WTC11 (cell line): ENCODE results near the gene BET1L. TPM values are rescaled to one million over a fixed set of nuclear protein-coding genes. Genes with fewer than 3 reads are reported as not detected.

Experiments used
- ATAC-seq: fragments of 200-7000 bp; cut with Tn5 transposase; 2 replicates; pipeline ENCODE4 v1.10.0; 2021; ENCODE audit warnings: mild to moderate bottlenecking, moderate library complexity
- CTCF ChIA-PET: fragments of 300-600 bp; sonication (Branson Sonifier 250); formaldehyde crosslinking; loops from one replicate; lab custom pipeline; 2021; ENCODE audit warnings: antibody characterized with exemption; lab: Charles Lee
- POLR2A ChIA-PET: fragments of 350-600 bp; sonication (Branson Sonifier 250); formaldehyde crosslinking; loops from one replicate; lab custom pipeline; 2021; ENCODE audit warnings: antibody characterized with exemption; lab: Charles Lee
- DNase-seq: peaks from one replicate; pipeline ENCODE4 v3.0.0; 2021; ENCODE audit warnings: low spot score
- H3K27ac Mint-ChIP-seq: 2 replicates; pipeline ENCODE4 v1.8.0; 2021; ENCODE audit warnings: mixed read lengths
- H3K27me3 Mint-ChIP-seq: 2 replicates; pipeline ENCODE4 v1.8.0; 2021; ENCODE audit warnings: low read depth, mild to moderate bottlenecking, moderate library complexity, mixed read lengths
- H3K36me3 Mint-ChIP-seq: 2 replicates; pipeline ENCODE4 v1.8.0; 2021; ENCODE audit warnings: mixed read lengths
- H3K4me1 Mint-ChIP-seq: 2 replicates; pipeline ENCODE4 v1.8.0; 2022; ENCODE audit warnings: mixed read lengths
- H3K4me3 Mint-ChIP-seq: 2 replicates; pipeline ENCODE4 v1.8.0; 2021; ENCODE audit warnings: mild to moderate bottlenecking, moderate library complexity, mixed read lengths
- H3K9me3 Mint-ChIP-seq: 2 replicates; pipeline ENCODE4 v1.8.0; 2021; ENCODE audit warnings: mixed read lengths
- ATF3 ChIP-seq: sonication (generic); formaldehyde crosslinking; conservative IDR thresholded peaks from 2 replicates; pipeline ENCODE4 v1.8.1; 2022; ENCODE audit warnings: mild to moderate bottlenecking, missing genetic modification reagents
- CREM ChIP-seq: sonication (generic); formaldehyde crosslinking; IDR thresholded peaks from 2 replicates; pipeline ENCODE4 v1.8.1; 2022; ENCODE audit warnings: mild to moderate bottlenecking, missing genetic modification reagents, moderate library complexity
- ESRRA ChIP-seq: sonication (generic); formaldehyde crosslinking; IDR thresholded peaks from 2 replicates; pipeline ENCODE4 v1.8.1; 2022; ENCODE audit warnings: mild to moderate bottlenecking, missing genetic modification reagents, borderline replicate concordance
- ETV6 ChIP-seq: sonication (generic); formaldehyde crosslinking; IDR thresholded peaks from 2 replicates; pipeline ENCODE4 v1.8.1; 2022; ENCODE audit warnings: mild to moderate bottlenecking, missing genetic modification reagents
- FOXP4 ChIP-seq: sonication (generic); formaldehyde crosslinking; IDR thresholded peaks from 2 replicates; pipeline ENCODE4 v1.8.0; 2022; ENCODE audit warnings: mild to moderate bottlenecking, missing genetic modification reagents
- IRF2 ChIP-seq: sonication (generic); formaldehyde crosslinking; IDR thresholded peaks from 2 replicates; pipeline ENCODE4 v1.8.0; 2022; ENCODE audit warnings: low read depth, missing genetic modification reagents, borderline replicate concordance
- MXD4 ChIP-seq: fragments of 250-450 bp; sonication (Bioruptor Pico); IDR thresholded peaks from 2 replicates; pipeline ENCODE4 v1.8.0; 2021; ENCODE audit warnings: mild to moderate bottlenecking, moderate library complexity, borderline replicate concordance
- NFE2L1 ChIP-seq: sonication (generic); formaldehyde crosslinking; IDR thresholded peaks from 2 replicates; pipeline ENCODE4 v1.8.1; 2023; ENCODE audit warnings: missing genetic modification reagents
- NR1H2 ChIP-seq: sonication (generic); formaldehyde crosslinking; IDR thresholded peaks from 2 replicates; pipeline ENCODE4 v1.9.0; 2021; ENCODE audit warnings: mild to moderate bottlenecking, moderate library complexity, missing genetic modification reagents
- NR2C2 ChIP-seq: sonication (generic); formaldehyde crosslinking; IDR thresholded peaks from 2 replicates; pipeline ENCODE4 v1.8.0; 2022; ENCODE audit warnings: mild to moderate bottlenecking, missing genetic modification reagents
- OVOL2 ChIP-seq: fragments of 250-450 bp; sonication (Bioruptor Pico); IDR thresholded peaks from 2 replicates; pipeline ENCODE4 v1.9.0; 2021; ENCODE audit warnings: mild to moderate bottlenecking, borderline replicate concordance
- PRRX2 ChIP-seq: fragments of 250-450 bp; sonication (Bioruptor Pico); IDR thresholded peaks from 2 replicates; pipeline ENCODE4 v1.8.0; 2021; ENCODE audit warnings: mild to moderate bottlenecking
- TCF7 ChIP-seq: sonication (generic); formaldehyde crosslinking; IDR thresholded peaks from 2 replicates; pipeline ENCODE4 v1.8.0; 2022; ENCODE audit warnings: mild to moderate bottlenecking, low read depth, missing genetic modification reagents, moderate library complexity
- TEAD4 ChIP-seq: sonication (generic); formaldehyde crosslinking; IDR thresholded peaks from 2 replicates; pipeline ENCODE4 v1.8.0; 2022; ENCODE audit warnings: mild to moderate bottlenecking, missing genetic modification reagents
- ZBTB43 ChIP-seq: sonication (generic); formaldehyde crosslinking; IDR thresholded peaks from 2 replicates; pipeline ENCODE4 v1.8.1; 2023; ENCODE audit warnings: mild to moderate bottlenecking, missing genetic modification reagents
- ZNF121 ChIP-seq: sonication (generic); formaldehyde crosslinking; IDR thresholded peaks from 2 replicates; pipeline ENCODE4 v1.8.0; 2023; ENCODE audit warnings: missing genetic modification reagents
- ZNF219 ChIP-seq: sonication (generic); formaldehyde crosslinking; IDR thresholded peaks from 2 replicates; pipeline ENCODE4 v1.8.0; 2023; ENCODE audit warnings: missing genetic modification reagents, mild to moderate bottlenecking, borderline replicate concordance
- ZNF317 ChIP-seq: sonication (generic); formaldehyde crosslinking; IDR thresholded peaks from 2 replicates; pipeline ENCODE4 v1.8.1; 2023; ENCODE audit warnings: low read depth, mild to moderate bottlenecking, moderate library complexity, missing genetic modification reagents, borderline replicate concordance
- ZNF423 ChIP-seq: fragments of 250-450 bp; sonication (Bioruptor Pico); IDR thresholded peaks from 2 replicates; pipeline ENCODE4 v2.1.2; 2022; ENCODE audit warnings: mild to moderate bottlenecking, moderate library complexity
- total RNA-seq: library from RNA; stranded (reverse); gene quantifications from 3 replicates; pipeline ENCODE4 v1.2.3, GENCODE V29; 2021
- TF ChIP-seq, protein P1 (sequence below): sonication (generic); formaldehyde crosslinking; IDR thresholded peaks from 2 replicates; pipeline ENCODE4 v1.8.0; 2022; ENCODE audit warnings: missing genetic modification reagents

The BET1L gene
- total RNA-seq, 1 experiment from 2014 or later: 51.4 TPM

DNA sequence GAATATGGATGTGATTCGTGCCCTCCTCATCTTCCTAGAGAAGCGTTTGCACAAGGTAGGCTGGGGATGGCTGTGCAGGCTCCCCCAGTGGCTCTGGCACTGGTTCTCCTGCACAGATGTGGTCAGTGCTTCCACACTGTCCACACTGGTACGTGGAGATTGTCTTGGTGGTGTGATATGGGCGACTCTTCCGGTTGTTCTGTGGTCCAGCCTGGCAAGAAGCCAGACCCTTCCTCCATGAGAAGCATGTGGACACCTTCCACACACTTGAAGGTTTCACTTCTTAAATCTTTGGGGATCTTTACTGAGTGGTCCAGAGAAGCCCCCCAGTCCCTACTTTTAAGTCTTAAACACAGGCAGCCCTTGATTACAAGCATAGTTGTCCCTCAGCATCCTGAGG lies 4.1 kb upstream of the BET1L start (continued):
- TF ChIP-seq TCF7 (CRISPR knock-in tag) (no peak), ZNF317 (CRISPR knock-in tag) (no peak), ETV6 (CRISPR knock-in tag) (no peak), OVOL2 (CRISPR knock-in tag) (no peak), IRF2 (CRISPR knock-in tag) (no peak), TEAD4 (CRISPR knock-in tag) (no peak), PRRX2 (CRISPR knock-in tag) (no peak)
- TF ChIP-seq, protein P1, sequence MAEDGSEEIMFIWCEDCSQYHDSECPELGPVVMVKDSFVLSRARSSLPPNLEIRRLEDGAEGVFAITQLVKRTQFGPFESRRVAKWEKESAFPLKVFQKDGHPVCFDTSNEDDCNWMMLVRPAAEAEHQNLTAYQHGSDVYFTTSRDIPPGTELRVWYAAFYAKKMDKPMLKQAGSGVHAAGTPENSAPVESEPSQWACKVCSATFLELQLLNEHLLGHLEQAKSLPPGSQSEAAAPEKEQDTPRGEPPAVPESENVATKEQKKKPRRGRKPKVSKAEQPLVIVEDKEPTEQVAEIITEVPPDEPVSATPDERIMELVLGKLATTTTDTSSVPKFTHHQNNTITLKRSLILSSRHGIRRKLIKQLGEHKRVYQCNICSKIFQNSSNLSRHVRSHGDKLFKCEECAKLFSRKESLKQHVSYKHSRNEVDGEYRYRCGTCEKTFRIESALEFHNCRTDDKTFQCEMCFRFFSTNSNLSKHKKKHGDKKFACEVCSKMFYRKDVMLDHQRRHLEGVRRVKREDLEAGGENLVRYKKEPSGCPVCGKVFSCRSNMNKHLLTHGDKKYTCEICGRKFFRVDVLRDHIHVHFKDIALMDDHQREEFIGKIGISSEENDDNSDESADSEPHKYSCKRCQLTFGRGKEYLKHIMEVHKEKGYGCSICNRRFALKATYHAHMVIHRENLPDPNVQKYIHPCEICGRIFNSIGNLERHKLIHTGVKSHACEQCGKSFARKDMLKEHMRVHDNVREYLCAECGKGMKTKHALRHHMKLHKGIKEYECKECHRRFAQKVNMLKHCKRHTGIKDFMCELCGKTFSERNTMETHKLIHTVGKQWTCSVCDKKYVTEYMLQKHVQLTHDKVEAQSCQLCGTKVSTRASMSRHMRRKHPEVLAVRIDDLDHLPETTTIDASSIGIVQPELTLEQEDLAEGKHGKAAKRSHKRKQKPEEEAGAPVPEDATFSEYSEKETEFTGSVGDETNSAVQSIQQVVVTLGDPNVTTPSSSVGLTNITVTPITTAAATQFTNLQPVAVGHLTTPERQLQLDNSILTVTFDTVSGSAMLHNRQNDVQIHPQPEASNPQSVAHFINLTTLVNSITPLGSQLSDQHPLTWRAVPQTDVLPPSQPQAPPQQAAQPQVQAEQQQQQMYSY: no peak

GRCh38 chr11:210803-211180 lies 3.6 kb upstream of the BET1L start:
- no peak for DNase-seq
- peaks cover 8% of the 10 kb centered on the region; the same call in 1 of the 2 replicates for H3K4me1 Mint-ChIP-seq
- no peak overlapping the region for H3K27ac Mint-ChIP-seq
- ChIA-PET POLR2A (no interaction called here), CTCF (no interaction called here)
- no peak for ATAC-seq
- H3K4me3 Mint-ChIP-seq: no peak overlapping the region
- H3K27me3 Mint-ChIP-seq: no peaks in the 10 kb centered on the region
- TF ChIP-seq ZBTB43: no peak
- TF ChIP-seq MXD4 (CRISPR knock-in tag): no peak
- no peak for TF ChIP-seq ATF3 (CRISPR knock-in tag)
- no peak for TF ChIP-seq ESRRA (CRISPR knock-in tag)
- TF ChIP-seq NR2C2 (CRISPR knock-in tag): no peak
- peaks cover 41% of the 10 kb centered on the region for H3K36me3 Mint-ChIP-seq
- H3K9me3 Mint-ChIP-seq: no peaks in the 10 kb centered on the region

DNA sequence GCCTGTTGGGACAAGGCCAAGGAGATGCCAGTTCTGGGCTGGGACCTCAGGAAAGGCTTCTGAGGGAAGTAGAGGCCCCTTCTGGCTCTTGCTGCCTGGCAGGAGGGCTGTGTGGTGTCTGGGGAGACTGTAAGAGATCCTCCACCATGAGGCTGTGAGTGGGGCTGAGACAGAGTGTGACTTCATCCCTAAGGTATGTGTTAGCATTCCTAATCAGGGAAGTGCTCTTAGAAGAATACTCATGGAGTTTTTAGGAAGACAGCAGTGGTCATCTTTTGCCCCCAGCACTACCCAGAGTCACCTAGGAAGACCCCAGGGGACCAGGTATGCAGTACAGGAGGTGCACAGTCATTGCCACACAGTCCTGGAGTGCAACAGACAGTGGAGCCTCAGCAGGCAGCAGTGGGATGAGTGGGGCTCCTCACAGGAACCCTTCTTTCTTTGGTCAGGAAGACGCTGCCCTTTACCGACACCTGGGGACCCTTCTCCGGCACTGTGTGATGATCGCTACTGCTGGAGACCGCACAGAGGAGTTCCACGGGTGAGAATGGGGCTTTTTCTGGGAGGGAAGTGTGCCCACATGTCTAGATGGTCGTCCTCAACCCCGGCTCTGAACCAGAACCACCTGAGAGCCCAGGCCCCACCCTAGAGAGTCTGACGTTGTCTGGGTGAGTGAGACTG lies 3.1 kb upstream of the BET1L start:
- ATAC-seq (no peak), DNase-seq (no peak)
- peak overlapping the region; percentile 97; the same call in 1 of the 2 replicates for H3K4me3 Mint-ChIP-seq
- TF ChIP-seq ZNF121: no peak
- TF ChIP-seq, protein P1: no peak
- TF ChIP-seq FOXP4: no peak
- TF ChIP-seq NFE2L1 (CRISPR knock-in tag): no peak
- no peak for TF ChIP-seq CREM
- no peak for TF ChIP-seq NR1H2
- no peak for TF ChIP-seq ZNF423 (CRISPR knock-in tag)
- TF ChIP-seq ATF3 (CRISPR knock-in tag): no peak
- no peak for TF ChIP-seq ZNF219
- CTCF ChIA-PET: interaction anchor here (1.3 kb wide), 1 partner anchor 40 kb away, joined by 8 read pairs; no protein-coding TSS in a partner anchor
- H3K9me3 Mint-ChIP-seq: no peaks in the 10 kb centered on the region
- POLR2A ChIA-PET: interaction anchor here (0.5 kb wide), 1 partner anchor 34 kb away, joined by 3 read pairs; no protein-coding TSS in a partner anchor
- no peaks in the 10 kb centered on the region for H3K27me3 Mint-ChIP-seq
- peaks cover 8% of the 10 kb centered on the region; the same call in 1 of the 2 replicates for H3K4me1 Mint-ChIP-seq
- H3K27ac Mint-ChIP-seq: no peak overlapping the region
- peaks cover 38% of the 10 kb centered on the region for H3K36me3 Mint-ChIP-seq
